Kidney (tissue), 14 donors: ENCODE measurements around the gene KLHDC7A. TPM values are rescaled to one million over a fixed set of nuclear protein-coding genes. Genes with fewer than 3 reads are reported as not detected.
A peak's percentile ranks its signal among the peaks of the same experiment; 100 is the strongest.

ENCODE experiments used
- DNase-seq, 5 donors: peaks; one replicate each; pipeline ENCODE4 v3.0.0-alpha.2; 2013 to 2020
- FAIRE-seq: peaks from 2 replicates; lab custom pipeline; 2012; peaks lifted over from hg19 to GRCh38; lab: Jason Lieb, UNC
- H3K27ac ChIP-seq, 2 donors: one replicate each; pipeline ENCODE4 v1.7.0; 2013; ENCODE audit warnings: low read depth in 2 of 2, low read length in 2 of 2, inconsistent platforms in 1 of 2
- H3K27me3 ChIP-seq: one replicate; pipeline ENCODE4 v1.7.1; 2013; ENCODE audit warnings: low read length, inconsistent platforms; ENCODE audit not compliant: control insufficient read depth, insufficient read depth
- H3K36me3 ChIP-seq, 3 donors: one replicate each; pipeline versions ENCODE4 v1.7.0 to v1.7.1; 2013; ENCODE audit warnings: low read length in 3 of 3, control low read depth in 1 of 3, inconsistent platforms in 1 of 3; ENCODE audit not compliant: insufficient read depth in 3 of 3, control insufficient read depth in 2 of 3
- H3K4me1 ChIP-seq, 3 donors: one replicate each; pipeline versions ENCODE4 v1.7.0 to v1.7.1; 2013; ENCODE audit warnings: low read length in 3 of 3, inconsistent platforms in 1 of 3, low read depth in 1 of 3; ENCODE audit not compliant: control insufficient read depth in 2 of 3, insufficient read depth in 2 of 3
- H3K4me3 ChIP-seq, 3 donors: one replicate each; pipeline versions ENCODE4 v1.7.0 to v1.8.1; 2013; ENCODE audit warnings: low read length in 3 of 3, control low read depth in 1 of 3, inconsistent platforms in 1 of 3
- H3K9ac ChIP-seq, 3 donors: one replicate each; pipeline versions ENCODE4 v1.7.0 to v1.7.1; 2013; ENCODE audit warnings: low read length in 3 of 3, control low read depth in 1 of 3, inconsistent platforms in 1 of 3
- H3K9me3 ChIP-seq, 3 donors: one replicate each; pipeline versions ENCODE4 v1.7.0 to v1.7.1; 2013; ENCODE audit warnings: low read length in 3 of 3, control low read depth in 1 of 3, inconsistent platforms in 1 of 3; ENCODE audit not compliant: control insufficient read depth in 2 of 3, insufficient read depth in 1 of 3
- CTCF ChIP-seq: IDR thresholded peaks from 3 replicates; pipeline ENCODE4 v1.5.1; 2012; ENCODE audit warnings: mild to moderate bottlenecking, moderate library complexity, borderline replicate concordance; ENCODE audit not compliant: insufficient read depth; ENCODE audit errors: extremely low read depth
- intact Hi-C: fragments of 100-400 bp; cut with DNase I; formaldehyde crosslinking; loops from one replicate; pipeline ENCODE4 v1.11.1; 2022
- polyA plus RNA-seq: library from polyadenylated mRNA; stranded (reverse); fragments of 350-450 nt; fragmentation: Illumina TruSeq; extraction: RNeasy Lipid Tissue Mini Kit (QIAGEN cat#74804); gene quantifications from one replicate; pipeline ENCODE4 v1.2.3, GENCODE V29; 2014; ENCODE audit warnings: low read depth, low replicate concordance; ENCODE audit not compliant: insufficient read depth
- total RNA-seq: library from RNA; stranded (reverse); fragmentation: NEBNext Ultra II Directional; extraction: Animal tissue kit (Norgen Biotek cat#: 25700); gene quantifications from one replicate; pipeline ENCODE4 v1.2.1, GENCODE V29; 2021
- donor health status: control.
- donor health status: control.
- donor health status: control.
- donor health status: control.
- donor health status: control.
- donor health status: DM: yes; HTN: yes; CAD: no.
- donor health status: Normal renal cell carcinoma (clear cell type).

Gene KLHDC7A
- total and polyA plus RNA-seq, 2 donors from 2014 or later: 25.8 to 28.0 TPM

- Histone ChIP-seq H3K27me3 (no peaks in the 10 kb centered on the region), H3K27ac (no peak overlapping the region), H3K9me3 (no peaks in the 10 kb centered on the region), H3K4me1 (peaks cover 0 to 7% (median 0%) of the 10 kb centered on the region in 3 donors), H3K4me3 (no peak overlapping the region), H3K9ac (no peak overlapping the region), H3K36me3 (no peaks in the 10 kb centered on the region)
- FAIRE-seq: no peak
- no peak for TF ChIP-seq CTCF
- intact Hi-C loops: no loop called here
- no peak for DNase-seq
These were observed 17.7 kb upstream of the KLHDC7A start for GRCh38 chr1:18463063-18463462.

- Histone ChIP-seq H3K4me1 (peaks cover 0 to 7% (median 0%) of the 10 kb centered on the region in 3 donors), H3K9me3 (no peaks in the 10 kb centered on the region), H3K36me3 (no peaks in the 10 kb centered on the region), H3K27ac (peak overlapping the region; percentile 34 to 67), H3K4me3 (no peak overlapping the region), H3K27me3 (no peaks in the 10 kb centered on the region), H3K9ac (no peak overlapping the region)
- no peak for FAIRE-seq
- no peak for TF ChIP-seq CTCF
- intact Hi-C loops: no loop called here
- no peak for DNase-seq
These were observed 16.6 kb upstream of the KLHDC7A start for GRCh38 chr1:18463984-18464664.

GRCh38 chr1:18464665-18465050 is 16.1 kb upstream of the KLHDC7A start:
- intact Hi-C loops: no loop called here
- H3K36me3 ChIP-seq: no peaks in the 10 kb centered on the region
- TF ChIP-seq CTCF: no peak
- no peaks in the 10 kb centered on the region for H3K27me3 ChIP-seq
- H3K4me1 ChIP-seq: peaks cover 0 to 7% (median 0%) of the 10 kb centered on the region in 3 donors
- H3K4me3 ChIP-seq: no peak overlapping the region
- FAIRE-seq (no peak), DNase-seq (peak in 1 of 5 donors; percentile 77)
- no peaks in the 10 kb centered on the region for H3K9me3 ChIP-seq
- H3K27ac ChIP-seq: peak overlapping the region; percentile 34 to 67
- no peak overlapping the region for H3K9ac ChIP-seq
